ENCODE data around the gene ARHGEF11. TPM values are rescaled to one million over a fixed set of nuclear protein-coding genes. Genes with fewer than 3 reads are reported as not detected.

ARHGEF11 gene
- total RNA-seq, 1 experiment from 2014 or later, result 41.1 TPM

DNA sequence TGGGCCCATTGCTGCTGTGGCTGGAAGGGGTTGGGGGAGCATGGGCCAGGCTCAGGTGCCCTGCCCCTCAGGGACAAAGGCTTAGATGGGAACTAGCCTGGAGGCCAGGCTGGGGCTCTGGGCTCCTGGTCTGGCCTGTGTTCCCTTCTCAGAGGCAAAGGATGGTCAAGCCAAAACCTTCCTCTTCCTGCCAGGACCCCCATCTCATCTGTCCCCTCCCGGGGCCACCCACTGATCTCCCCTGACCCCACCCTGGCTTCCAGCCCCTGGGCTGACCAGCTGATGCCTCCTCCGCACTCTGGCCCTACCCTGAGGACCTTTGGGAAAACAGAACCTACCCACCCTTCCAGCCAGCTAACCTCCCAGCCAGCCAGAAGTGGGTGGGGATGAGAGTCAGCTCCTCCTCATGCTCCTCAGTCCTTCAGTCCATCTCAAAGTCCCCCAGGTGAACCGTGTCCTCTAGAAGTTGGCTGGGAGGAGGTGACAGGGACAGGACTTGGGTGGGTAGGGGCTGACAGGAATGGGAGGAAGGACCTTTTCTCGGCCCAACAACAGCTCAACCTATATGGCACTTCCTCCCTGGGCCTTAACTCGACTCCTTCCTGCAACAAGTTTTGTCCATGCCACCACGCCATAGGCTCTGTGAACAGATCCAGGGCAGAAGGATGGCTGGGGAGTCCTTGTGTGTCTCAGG lies 144.5 kb downstream of the ARHGEF11 start:
- Histone ChIP-seq H2BK120ac (ENCODE audit: low read depth, low read length, poor library complexity, severe bottlenecking) (no peak overlapping the region), H3K27ac (ENCODE audit: insufficient read length, low read depth, low read length) (no peak overlapping the region), H2AFZ (ENCODE audit: low read length) (no peak overlapping the region), H3K4ac (ENCODE audit: low read depth, low read length) (no peak overlapping the region), H2BK5ac (ENCODE audit: insufficient read length, low read length) (no peak overlapping the region), H3K4me1 (ENCODE audit: insufficient read depth, low read length) (no peaks in the 10 kb centered on the region), H2BK12ac (ENCODE audit: insufficient read length, low read depth, low read length) (no peak overlapping the region), H4K8ac (replicated peaks; ENCODE audit: insufficient read length, low read depth, low read length) (no peak overlapping the region), H2AK5ac (ENCODE audit: insufficient read length, low read length) (no peak overlapping the region), H3T11ph (ENCODE audit: low read length) (no peak overlapping the region), H4K5ac (ENCODE audit: insufficient read length, low read depth, low read length) (no peak overlapping the region), H4K20me1 (ENCODE audit: control insufficient read depth, insufficient read depth, insufficient read length) (no peaks in the 10 kb centered on the region), H4K91ac (ENCODE audit: insufficient read length, low read depth, low read length) (no peak overlapping the region), H3K23ac (ENCODE audit: insufficient read length, low read depth, low read length) (no peak overlapping the region), H3K4me2 (ENCODE audit: insufficient read depth, insufficient read length, low read length) (no peak overlapping the region), H3K79me2 (ENCODE audit: insufficient read depth, low read length) (no peaks in the 10 kb centered on the region), H2BK20ac (ENCODE audit: low read depth, low read length, poor library complexity, severe bottlenecking) (no peak overlapping the region), H3K23me2 (ENCODE audit: insufficient read length, low read depth, low read length, poor library complexity, severe bottlenecking) (no peaks in the 10 kb centered on the region), H3K9ac (ENCODE audit: extremely low read depth, insufficient read length, low read length) (no peak overlapping the region), H3K18ac (ENCODE audit: insufficient read length, low read depth, low read length) (no peak overlapping the region), H3K9me3 (ENCODE audit: control insufficient read depth, low read depth, low read length) (no peaks in the 10 kb centered on the region), H2BK15ac (ENCODE audit: low read depth, low read length) (no peak overlapping the region), H3K79me1 (ENCODE audit: insufficient read depth, low read depth, low read length, poor library complexity, severe bottlenecking) (no peaks in the 10 kb centered on the region), H3K14ac (ENCODE audit: insufficient read depth, low read length) (no peak overlapping the region), H3K56ac (ENCODE audit: insufficient read length, low read depth, low read length) (no peak overlapping the region), H3K27me3 (ENCODE audit: insufficient read depth, low read length) (no peaks in the 10 kb centered on the region; the same call in 1 of the 2 replicates)
- Mint-ChIP-seq H3K4me1 (peaks cover 15 to 30% of the 10 kb centered on the region in 2 experiments), H3K27me3 (ENCODE audit: low read depth) (peaks cover 47% of the 10 kb centered on the region), H3K9me3 (no peaks in the 10 kb centered on the region), H3K4me3 (no peak overlapping the region), H3K27ac (no peak overlapping the region), H3K36me3 (ENCODE audit: insufficient read depth in 1 of 3, low read depth in 3 of 3) (no peaks in the 10 kb centered on the region)
- no peak for DNase-seq
- TF ChIP-seq, protein P1, sequence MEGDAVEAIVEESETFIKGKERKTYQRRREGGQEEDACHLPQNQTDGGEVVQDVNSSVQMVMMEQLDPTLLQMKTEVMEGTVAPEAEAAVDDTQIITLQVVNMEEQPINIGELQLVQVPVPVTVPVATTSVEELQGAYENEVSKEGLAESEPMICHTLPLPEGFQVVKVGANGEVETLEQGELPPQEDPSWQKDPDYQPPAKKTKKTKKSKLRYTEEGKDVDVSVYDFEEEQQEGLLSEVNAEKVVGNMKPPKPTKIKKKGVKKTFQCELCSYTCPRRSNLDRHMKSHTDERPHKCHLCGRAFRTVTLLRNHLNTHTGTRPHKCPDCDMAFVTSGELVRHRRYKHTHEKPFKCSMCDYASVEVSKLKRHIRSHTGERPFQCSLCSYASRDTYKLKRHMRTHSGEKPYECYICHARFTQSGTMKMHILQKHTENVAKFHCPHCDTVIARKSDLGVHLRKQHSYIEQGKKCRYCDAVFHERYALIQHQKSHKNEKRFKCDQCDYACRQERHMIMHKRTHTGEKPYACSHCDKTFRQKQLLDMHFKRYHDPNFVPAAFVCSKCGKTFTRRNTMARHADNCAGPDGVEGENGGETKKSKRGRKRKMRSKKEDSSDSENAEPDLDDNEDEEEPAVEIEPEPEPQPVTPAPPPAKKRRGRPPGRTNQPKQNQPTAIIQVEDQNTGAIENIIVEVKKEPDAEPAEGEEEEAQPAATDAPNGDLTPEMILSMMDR (conservative IDR thresholded peaks at IDR 0.05), result no peak
- WGBS (ENCODE audit: extremely low coverage, insufficient read length, low lambda C conversion rate), result no CpG with 5 or more reads among the region's 6 CpGs

All from H9 (cell line).